Cardiac muscle cell (in vitro differentiated cells and primary cell): ENCODE measurements around the gene SH3BP1. TPM values are rescaled to one million over a fixed set of nuclear protein-coding genes. Genes with fewer than 3 reads are reported as not detected.
A peak's percentile ranks its signal among the peaks of the same experiment; 100 is the strongest.

Experiments
- DNase-seq, 2 donors: peaks; one replicate each; pipeline versions ENCODE4 v3.0.0 to v3.0.0-alpha.2; 2010 to 2017; ENCODE audit warnings: low read depth in 1 of 2, low spot score in 1 of 2
- H3K27ac ChIP-seq: fragments of 200-600 bp; sonication (generic); 2 replicates; pipeline ENCODE4 v1.5.1; 2016
- H3K27me3 ChIP-seq: fragments of 200-600 bp; sonication (generic); 2 replicates; pipeline ENCODE4 v1.6.0; 2016; ENCODE audit warnings: control low read depth
- H3K36me3 ChIP-seq: fragments of 200-600 bp; sonication (generic); 2 replicates; pipeline ENCODE4 v1.5.1; 2016; ENCODE audit warnings: control low read depth
- H3K4me1 ChIP-seq: fragments of 200-600 bp; sonication (generic); 2 replicates; pipeline ENCODE4 v1.8.1; 2017; ENCODE audit warnings: low read depth, mild to moderate bottlenecking, mixed run types
- H3K4me3 ChIP-seq: fragments of 200-600 bp; sonication (generic); 2 replicates; pipeline ENCODE4 v1.5.1; 2016; ENCODE audit warnings: mild to moderate bottlenecking
- H3K9me3 ChIP-seq: fragments of 200-600 bp; sonication (generic); 2 replicates; pipeline ENCODE4 v1.5.1; 2017; ENCODE audit warnings: low read depth, mild to moderate bottlenecking, control low read depth
- polyA plus RNA-seq: library from polyadenylated mRNA; unstranded; fragments of >200 nt; fragmentation: Nextera tagmentation; extraction: Ambion mirVana; gene quantifications from 2 replicates; pipeline ENCODE4 v1.2.1, GENCODE V29; 2016
- total RNA-seq: library from RNA; depleted of rRNA; stranded (reverse); fragments of >200 nt; gene quantifications from 2 replicates; pipeline ENCODE4 v1.2.3, GENCODE V29; 2016
- TF ChIP-seq, protein P1 (sequence below): IDR thresholded peaks from 2 replicates; pipeline ENCODE4 v1.5.1; 2012; ENCODE audit warnings: low read depth, mild to moderate bottlenecking, low read length

SH3BP1 gene
- total and polyA plus RNA-seq, 2 experiments from 2014 or later, result 15.0 to 51.9 TPM

DNA sequence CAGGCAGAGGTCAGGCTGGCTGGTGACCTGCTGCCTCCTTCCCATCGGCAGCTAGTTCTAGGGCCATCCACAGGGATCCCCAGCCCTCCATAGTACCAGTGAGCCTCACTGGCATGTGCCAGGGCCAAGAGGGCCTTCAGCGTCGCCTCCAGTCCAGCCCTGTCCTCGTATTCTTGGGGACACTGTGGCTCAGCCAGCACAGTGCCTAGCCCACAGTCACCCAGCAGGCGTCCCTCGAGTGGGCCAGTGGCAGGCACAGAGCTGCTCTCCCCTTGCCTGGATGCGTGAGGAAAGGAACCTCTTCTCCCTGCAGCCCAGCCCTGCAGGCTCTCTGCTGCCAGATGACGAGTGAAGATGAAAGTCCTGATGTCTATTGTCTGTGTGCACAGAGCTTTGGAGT is 10.6 kb upstream of the SH3BP1 start:
- no peak overlapping the region for H3K4me3 ChIP-seq
- TF ChIP-seq, protein P1, sequence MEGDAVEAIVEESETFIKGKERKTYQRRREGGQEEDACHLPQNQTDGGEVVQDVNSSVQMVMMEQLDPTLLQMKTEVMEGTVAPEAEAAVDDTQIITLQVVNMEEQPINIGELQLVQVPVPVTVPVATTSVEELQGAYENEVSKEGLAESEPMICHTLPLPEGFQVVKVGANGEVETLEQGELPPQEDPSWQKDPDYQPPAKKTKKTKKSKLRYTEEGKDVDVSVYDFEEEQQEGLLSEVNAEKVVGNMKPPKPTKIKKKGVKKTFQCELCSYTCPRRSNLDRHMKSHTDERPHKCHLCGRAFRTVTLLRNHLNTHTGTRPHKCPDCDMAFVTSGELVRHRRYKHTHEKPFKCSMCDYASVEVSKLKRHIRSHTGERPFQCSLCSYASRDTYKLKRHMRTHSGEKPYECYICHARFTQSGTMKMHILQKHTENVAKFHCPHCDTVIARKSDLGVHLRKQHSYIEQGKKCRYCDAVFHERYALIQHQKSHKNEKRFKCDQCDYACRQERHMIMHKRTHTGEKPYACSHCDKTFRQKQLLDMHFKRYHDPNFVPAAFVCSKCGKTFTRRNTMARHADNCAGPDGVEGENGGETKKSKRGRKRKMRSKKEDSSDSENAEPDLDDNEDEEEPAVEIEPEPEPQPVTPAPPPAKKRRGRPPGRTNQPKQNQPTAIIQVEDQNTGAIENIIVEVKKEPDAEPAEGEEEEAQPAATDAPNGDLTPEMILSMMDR, result no peak
- H3K9me3 ChIP-seq, result no peaks in the 10 kb centered on the region
- H3K4me1 ChIP-seq, result peaks cover 16% of the 10 kb centered on the region
- H3K27me3 ChIP-seq, result no peaks in the 10 kb centered on the region
- H3K27ac ChIP-seq, result no peak overlapping the region
- DNase-seq, result no peak
- peaks cover 11% of the 10 kb centered on the region for H3K36me3 ChIP-seq

DNA sequence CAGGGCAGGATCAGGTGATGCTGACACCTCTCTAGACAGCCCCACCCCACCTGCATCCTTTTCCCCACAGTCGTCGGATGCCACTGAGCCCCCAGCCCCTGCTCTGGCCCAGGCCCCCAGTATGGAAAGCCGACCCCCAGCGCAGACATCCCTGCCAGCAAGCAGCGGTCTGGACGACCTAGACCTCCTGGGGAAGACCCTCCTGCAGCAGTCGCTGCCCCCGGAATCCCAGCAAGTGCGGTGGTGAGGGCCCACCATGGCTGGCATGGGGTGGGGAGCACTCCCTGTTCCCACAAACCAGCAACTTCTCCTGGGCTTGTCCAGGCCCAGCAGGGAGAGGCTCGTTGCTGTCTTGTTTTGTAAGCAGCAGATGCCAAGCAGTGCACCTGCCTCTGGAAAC is 9.5 kb upstream of the SH3BP1 start:
- no peak for DNase-seq
- H3K27me3 ChIP-seq, result no peaks in the 10 kb centered on the region
- peaks cover 7% of the 10 kb centered on the region for H3K36me3 ChIP-seq
- TF ChIP-seq, protein P1, result no peak
- no peak overlapping the region for H3K27ac ChIP-seq
- no peak overlapping the region for H3K4me3 ChIP-seq
- peaks cover 25% of the 10 kb centered on the region for H3K4me1 ChIP-seq
- H3K9me3 ChIP-seq, result no peaks in the 10 kb centered on the region

DNA sequence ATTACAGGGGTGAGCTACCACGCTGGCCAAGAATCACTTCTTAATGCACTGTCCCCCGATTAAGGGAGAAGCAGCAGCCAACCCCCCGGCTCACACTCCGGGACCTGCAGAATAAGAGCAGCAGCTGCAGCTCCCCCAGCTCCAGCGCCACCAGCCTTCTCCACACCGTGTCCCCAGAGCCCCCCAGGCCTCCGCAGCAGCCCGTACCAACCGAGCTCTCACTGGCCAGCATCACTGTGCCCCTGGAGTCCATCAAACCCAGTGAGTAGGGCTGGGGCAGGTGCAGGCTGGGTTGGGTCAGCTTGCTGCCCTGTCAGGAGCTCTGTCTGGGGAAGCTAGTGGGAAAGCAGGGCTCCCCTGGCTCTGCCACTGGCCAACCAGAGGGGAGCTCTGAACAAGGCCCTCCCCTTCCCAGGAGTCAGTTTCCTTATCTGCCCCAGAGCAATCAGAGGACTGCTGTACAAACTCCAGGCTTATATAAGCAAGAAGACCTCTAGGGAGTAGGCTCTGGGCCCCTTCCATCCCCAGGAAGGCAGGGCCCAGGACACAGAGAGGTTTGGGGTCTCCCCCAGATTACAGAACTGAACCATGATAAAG is 8.5 kb upstream of the SH3BP1 start:
- DNase-seq, result peak; percentile 55 to 83
- H3K27me3 ChIP-seq, result no peaks in the 10 kb centered on the region
- peak overlapping the region; percentile 70 for H3K27ac ChIP-seq
- H3K4me1 ChIP-seq, result peaks cover 30% of the 10 kb centered on the region
- H3K4me3 ChIP-seq, result no peak overlapping the region
- H3K36me3 ChIP-seq, result peaks cover 6% of the 10 kb centered on the region
- H3K9me3 ChIP-seq, result no peaks in the 10 kb centered on the region
- TF ChIP-seq, protein P1, result no peak

DNA sequence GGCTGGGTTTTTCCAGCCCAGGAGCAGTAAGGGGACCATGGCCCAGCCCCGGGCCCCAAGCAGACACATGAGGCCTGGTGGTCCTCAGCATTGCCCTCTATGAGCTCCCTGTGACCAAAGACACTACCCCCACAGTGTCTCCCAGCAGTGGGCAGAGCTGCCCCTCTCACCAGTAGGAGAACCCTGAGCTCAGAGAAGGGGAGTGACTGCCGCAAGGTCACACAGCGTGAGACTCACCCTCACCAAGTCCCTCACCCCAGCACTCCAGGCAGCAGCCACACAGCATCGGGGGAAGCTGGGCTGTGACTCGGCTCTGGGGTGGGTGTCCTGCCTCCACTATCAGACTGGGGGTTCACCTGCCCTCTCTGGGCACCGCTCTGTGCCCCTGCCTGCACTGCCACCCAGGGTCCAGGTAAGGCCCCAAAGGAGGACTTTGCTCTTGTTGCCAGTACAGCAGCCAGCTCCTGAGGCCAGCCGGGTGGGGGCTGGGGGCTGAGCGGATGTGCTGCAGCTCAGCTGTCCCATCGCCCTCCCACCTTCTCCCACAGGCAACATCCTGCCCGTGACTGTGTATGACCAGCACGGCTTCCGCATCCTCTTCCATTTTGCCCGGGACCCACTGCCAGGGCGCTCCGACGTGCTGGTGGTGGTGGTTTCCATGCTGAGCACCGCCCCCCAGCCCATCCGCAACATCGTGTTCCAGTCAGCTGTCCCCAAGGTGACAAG is 7.9 kb upstream of the SH3BP1 start:
- Histone ChIP-seq H3K4me1 (peaks cover 30% of the 10 kb centered on the region), H3K36me3 (peaks cover 6% of the 10 kb centered on the region), H3K27ac (peak overlapping the region; percentile 70), H3K9me3 (no peaks in the 10 kb centered on the region), H3K27me3 (no peaks in the 10 kb centered on the region), H3K4me3 (no peak overlapping the region)
- no peak for DNase-seq
- TF ChIP-seq, protein P1, result no peak

DNA sequence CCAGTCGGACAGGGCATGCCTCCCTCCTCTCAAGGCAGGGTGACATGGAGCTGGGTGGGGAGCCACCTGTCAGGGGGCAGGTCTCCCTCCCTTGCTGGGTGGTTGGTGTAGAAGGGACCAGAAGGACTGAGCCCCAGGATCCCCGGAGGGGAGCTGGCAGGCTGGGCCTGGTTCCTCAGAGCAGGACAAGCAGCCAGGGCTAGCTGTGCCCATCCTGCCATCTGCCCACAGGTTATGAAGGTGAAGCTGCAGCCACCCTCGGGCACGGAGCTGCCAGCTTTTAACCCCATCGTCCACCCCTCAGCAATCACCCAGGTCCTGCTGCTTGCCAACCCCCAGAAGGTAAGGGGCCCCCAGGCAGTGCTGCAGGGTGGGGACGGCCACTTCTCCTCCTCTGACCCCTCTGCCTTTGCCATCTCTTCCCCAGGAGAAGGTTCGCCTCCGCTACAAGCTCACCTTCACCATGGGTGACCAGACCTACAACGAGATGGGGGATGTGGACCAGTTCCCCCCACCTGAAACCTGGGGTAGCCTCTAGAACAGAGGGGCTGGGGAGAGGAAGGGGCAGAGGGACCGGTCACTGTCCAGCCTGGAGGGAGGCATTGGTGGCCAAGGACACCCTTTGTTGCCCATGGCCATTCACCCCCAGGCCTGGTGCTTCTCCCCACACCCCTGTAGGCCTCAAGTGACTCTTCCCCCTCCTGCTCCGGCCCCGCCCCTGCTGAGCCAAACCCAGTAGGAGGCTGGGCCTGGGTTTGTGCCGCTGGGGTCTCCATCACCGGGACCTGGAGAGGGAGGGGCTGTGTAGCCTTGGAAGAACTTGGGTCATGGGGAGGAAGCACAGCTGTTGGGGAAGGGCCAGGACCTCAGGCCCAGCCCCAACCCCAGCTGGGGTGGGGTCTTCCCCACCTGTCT is 7.0 kb upstream of the SH3BP1 start:
- peak overlapping the region; percentile 91 for H3K27ac ChIP-seq
- H3K36me3 ChIP-seq, result peaks cover 6% of the 10 kb centered on the region
- TF ChIP-seq, protein P1, result no peak
- no peak for DNase-seq
- peaks cover 30% of the 10 kb centered on the region for H3K4me1 ChIP-seq
- no peaks in the 10 kb centered on the region for H3K27me3 ChIP-seq
- H3K9me3 ChIP-seq, result no peaks in the 10 kb centered on the region
- no peak overlapping the region for H3K4me3 ChIP-seq
